GM12891 (cell line): ENCODE results near the gene CDH4.

Experiments
- PAX5 ChIP-seq: IDR thresholded peaks from 2 replicates; pipeline ENCODE4 v1.6.1; 2011; ENCODE audit warnings: low read length, moderate library complexity, mild to moderate bottlenecking; ENCODE audit not compliant: insufficient read depth, severe bottlenecking
- POLR2A ChIP-seq: IDR thresholded peaks from 2 replicates; pipeline ENCODE4 v1.6.1; 2011; ENCODE audit warnings: low read depth, low read length, control low read depth
- POLR2AphosphoS5 ChIP-seq: IDR thresholded peaks from 2 replicates; pipeline ENCODE4 v1.6.1; 2011; ENCODE audit warnings: low read depth, low read length, control low read depth
- POU2F2 ChIP-seq: IDR thresholded peaks from 2 replicates; pipeline ENCODE4 v1.6.1; 2011; ENCODE audit warnings: low read depth, mild to moderate bottlenecking, control low read depth, low read length, moderate library complexity
- SPI1 ChIP-seq: IDR thresholded peaks from 2 replicates; pipeline ENCODE4 v1.6.1; 2011; ENCODE audit warnings: low read depth, low read length, control low read depth
- TAF1 ChIP-seq: IDR thresholded peaks from 2 replicates; pipeline ENCODE4 v1.6.1; 2011; ENCODE audit warnings: low read depth, low read length, control low read depth

- TF ChIP-seq SPI1, result no peak
- no peak for TF ChIP-seq POLR2A
- no peak for TF ChIP-seq POLR2AphosphoS5
- TF ChIP-seq TAF1, result no peak
- no peak for TF ChIP-seq PAX5
- TF ChIP-seq POU2F2, result no peak
Observed at GRCh38 chr20:61480158-61480825, 228.2 kb downstream of the CDH4 start.
